HepG2 (cell line): ENCODE measurements around the gene ATP6V0A1. TPM values are rescaled to one million over a fixed set of nuclear protein-coding genes. Genes with fewer than 3 reads are reported as not detected.

Source experiments
- ATF4 ChIP-seq, 2 experiments: fragments of 450-650 bp in 1 of 2; sonication (generic) in 1 of 2; formaldehyde crosslinking; IDR thresholded peaks; 2 replicates each; pipeline versions ENCODE4 v1.5.0 to v1.8.0; 2020 to 2022; ENCODE audit warnings: mild to moderate bottlenecking in 1 of 2, missing genetic modification reagents in 1 of 2
- KDM1A ChIP-seq: IDR thresholded peaks from 2 replicates; pipeline ENCODE4 v1.6.1; 2016; ENCODE audit warnings: missing compliant biosample characterization
- KDM4B ChIP-seq: sonication (generic); formaldehyde crosslinking; IDR thresholded peaks from 2 replicates; pipeline ENCODE4 v1.4.0; 2020; ENCODE audit warnings: missing genetic modification reagents
- REPIN1 ChIP-seq: sonication (generic); formaldehyde crosslinking; IDR thresholded peaks from 2 replicates; pipeline ENCODE4 v1.8.0; 2022; ENCODE audit warnings: missing genetic modification reagents, low read depth, mild to moderate bottlenecking, borderline replicate concordance
- SETDB1 ChIP-seq: sonication (generic); formaldehyde crosslinking; IDR thresholded peaks from 2 replicates; pipeline ENCODE4 v1.5.1; 2020; ENCODE audit warnings: missing genetic modification reagents, mild to moderate bottlenecking, borderline replicate concordance
- TARDBP ChIP-seq: sonication (generic); formaldehyde crosslinking; IDR thresholded peaks from 2 replicates; pipeline ENCODE4 v1.8.0; 2022; ENCODE audit warnings: mild to moderate bottlenecking, missing genetic modification reagents
- ZBTB3 ChIP-seq: sonication (generic); formaldehyde crosslinking; IDR thresholded peaks from 2 replicates; pipeline ENCODE4 v1.4.0; 2020; ENCODE audit warnings: low read depth, mild to moderate bottlenecking, moderate library complexity, missing genetic modification reagents, borderline replicate concordance
- ZBTB8A ChIP-seq: sonication (generic); formaldehyde crosslinking; IDR thresholded peaks from 2 replicates; pipeline ENCODE4 v1.4.0; 2020; ENCODE audit warnings: mild to moderate bottlenecking, low read depth, missing genetic modification reagents, borderline replicate concordance
- ZNF34 ChIP-seq: sonication (generic); formaldehyde crosslinking; IDR thresholded peaks from 2 replicates; pipeline ENCODE4 v1.4.0; 2020; ENCODE audit warnings: mild to moderate bottlenecking, missing genetic modification reagents, borderline replicate concordance
- ZNF407 ChIP-seq: sonication (generic); formaldehyde crosslinking; IDR thresholded peaks from one replicate; pipeline ENCODE4 v1.5.1; 2020; ENCODE audit warnings: mild to moderate bottlenecking, missing genetic modification reagents; ENCODE audit errors: not compliant biosample characterization
- ZNF598 ChIP-seq: sonication (generic); formaldehyde crosslinking; IDR thresholded peaks from 2 replicates; pipeline ENCODE4 v1.5.1; 2020; ENCODE audit warnings: mild to moderate bottlenecking, missing genetic modification reagents, borderline replicate concordance
- ZNF747 ChIP-seq: sonication (generic); formaldehyde crosslinking; IDR thresholded peaks from 2 replicates; pipeline ENCODE4 v1.8.1; 2023; ENCODE audit warnings: missing genetic modification reagents, mild to moderate bottlenecking, borderline replicate concordance
- polyA plus RNA-seq, 8 experiments: library from polyadenylated mRNA; depleted of rRNA in 3 of 8; stranded (reverse) in 7 of 8; unstranded in 1 of 8; fragments of >200 nt; fragmentation: Illumina TruSeq in 4 of 8; extraction: Trizol in 4 of 8; gene quantifications; 2 replicates each; pipeline versions ENCODE4 v1.2.1 to v1.2.3, GENCODE V29; 2011 to 2016; ENCODE audit warnings: low read depth in 4 of 8, missing spikeins in 1 of 8, mixed read lengths in 1 of 8; ENCODE audit not compliant: insufficient read depth in 1 of 8
- total RNA-seq, 5 experiments: library from RNA; depleted of rRNA; stranded (reverse); fragments of >200 nt; fragmentation: Illumina TruSeq; extraction: Trizol; gene quantifications; 2 replicates each; pipeline ENCODE4 v1.2.3, GENCODE V29; 2016; ENCODE audit warnings: low read depth in 1 of 5
- TF ChIP-seq, protein P1 (sequence below): sonication (generic); formaldehyde crosslinking; IDR thresholded peaks from 2 replicates; pipeline ENCODE4 v1.8.1; 2023; ENCODE audit warnings: mild to moderate bottlenecking, missing genetic modification reagents, borderline replicate concordance
- TF ChIP-seq, protein P2 (sequence below): sonication (generic); formaldehyde crosslinking; IDR thresholded peaks from 2 replicates; pipeline ENCODE4 v1.5.0; 2020; ENCODE audit warnings: mild to moderate bottlenecking, missing genetic modification reagents, borderline replicate concordance

The ATP6V0A1 gene
- total and polyA plus RNA-seq, 2 of the 13 experiments (the other 11 are each of a cell fraction or from before 2014, with no cell fraction given), result 27.9 to 54.1 TPM

DNA sequence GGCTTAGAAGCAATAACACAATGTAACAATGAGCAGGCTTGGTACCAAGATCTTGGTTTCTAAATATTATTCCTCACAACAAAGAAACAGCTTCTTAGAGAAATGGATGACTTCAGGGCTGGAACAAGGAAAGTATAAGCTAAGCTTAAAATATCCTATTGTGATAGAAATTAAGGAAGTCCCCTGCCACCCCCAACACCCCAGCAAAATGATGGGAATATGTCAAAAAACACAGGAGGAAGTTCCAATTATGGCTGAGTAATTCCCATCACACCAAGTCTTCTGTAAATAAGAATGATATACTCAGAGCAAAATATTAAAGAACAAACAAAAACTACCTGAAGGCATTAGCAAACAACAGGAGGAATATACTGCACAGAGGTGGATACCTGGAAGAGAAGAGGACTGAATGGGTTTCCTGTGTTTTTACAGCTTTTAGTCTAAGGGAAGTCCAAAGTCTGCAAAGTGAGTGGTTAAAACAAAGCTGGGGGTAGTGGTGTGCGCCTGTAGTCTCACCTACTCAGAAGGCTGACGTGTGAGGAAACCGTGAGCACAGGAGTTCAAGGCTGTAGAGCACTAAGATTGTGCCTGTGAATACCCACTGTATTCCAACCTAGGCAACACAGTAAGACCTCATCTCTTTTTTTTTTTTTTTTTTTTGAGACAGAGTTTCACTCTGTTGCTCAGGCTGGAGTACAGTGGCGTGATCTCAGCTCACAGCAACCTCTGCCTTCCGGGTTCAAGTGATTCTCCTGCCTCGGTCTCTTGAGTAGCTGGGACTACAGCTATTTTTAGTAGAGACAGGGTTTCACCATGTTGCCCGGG, 17.1 kb upstream of the ATP6V0A1 start (continued):
- TF ChIP-seq ZNF407 (CRISPR knock-in tag) (no peak), KDM1A (CRISPR knock-in tag) (no peak), ZBTB3 (no peak), SETDB1 (CRISPR knock-in tag) (no peak), KDM4B (CRISPR knock-in tag) (no peak), ZNF34 (CRISPR knock-in tag) (no peak), REPIN1 (no peak), ZNF747 (no peak), ATF4 (CRISPR knock-in tag; IDR thresholded peaks at IDR 0.05) (no peak), ZNF598 (CRISPR knock-in tag) (no peak), ZBTB8A (CRISPR knock-in tag) (no peak), TARDBP (CRISPR knock-in tag) (no peak)
- TF ChIP-seq, protein P1, sequence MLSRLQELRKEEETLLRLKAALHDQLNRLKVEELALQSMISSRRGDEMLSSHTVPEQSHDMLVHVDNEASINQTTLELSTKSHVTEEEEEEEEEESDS, result no peak
- TF ChIP-seq, protein P2, sequence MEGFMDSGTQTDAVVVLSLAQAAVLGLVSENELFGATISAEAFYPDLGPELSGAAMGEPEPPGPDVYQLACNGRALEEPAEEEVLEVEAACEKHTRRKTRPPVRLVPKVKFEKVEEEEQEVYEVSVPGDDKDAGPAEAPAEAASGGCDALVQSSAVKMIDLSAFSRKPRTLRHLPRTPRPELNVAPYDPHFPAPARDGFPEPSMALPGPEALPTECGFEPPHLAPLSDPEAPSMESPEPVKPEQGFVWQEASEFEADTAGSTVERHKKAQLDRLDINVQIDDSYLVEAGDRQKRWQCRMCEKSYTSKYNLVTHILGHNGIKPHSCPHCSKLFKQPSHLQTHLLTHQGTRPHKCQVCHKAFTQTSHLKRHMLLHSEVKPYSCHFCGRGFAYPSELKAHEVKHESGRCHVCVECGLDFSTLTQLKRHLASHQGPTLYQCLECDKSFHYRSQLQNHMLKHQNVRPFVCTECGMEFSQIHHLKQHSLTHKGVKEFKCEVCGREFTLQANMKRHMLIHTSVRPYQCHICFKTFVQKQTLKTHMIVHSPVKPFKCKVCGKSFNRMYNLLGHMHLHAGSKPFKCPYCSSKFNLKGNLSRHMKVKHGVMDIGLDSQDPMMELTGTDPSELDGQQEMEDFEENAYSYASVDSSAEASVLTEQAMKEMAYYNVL (CRISPR knock-in tag), result peak; percentile 81; the same call in 1 of the 2 replicates
